GM12875 (cell line): ENCODE data around the gene CHTF8.
A peak's percentile ranks its signal among the peaks of the same experiment; 100 is the strongest.

Experiments used
- H3K4me3 ChIP-seq: one replicate; pipeline ENCODE4 v1.5.1; 2011; ENCODE audit warnings: low read depth, low read length, control low read depth
- TF ChIP-seq, protein P1 (sequence below): IDR thresholded peaks from 2 replicates; pipeline ENCODE4 v1.5.1; 2011; ENCODE audit warnings: low read depth, mild to moderate bottlenecking, control low read depth, inconsistent platforms, low read length, moderate library complexity, borderline replicate concordance; ENCODE audit not compliant: insufficient read depth

The CHTF8 gene, protein sequence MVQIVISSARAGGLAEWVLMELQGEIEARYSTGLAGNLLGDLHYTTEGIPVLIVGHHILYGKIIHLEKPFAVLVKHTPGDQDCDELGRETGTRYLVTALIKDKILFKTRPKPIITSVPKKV

DNA sequence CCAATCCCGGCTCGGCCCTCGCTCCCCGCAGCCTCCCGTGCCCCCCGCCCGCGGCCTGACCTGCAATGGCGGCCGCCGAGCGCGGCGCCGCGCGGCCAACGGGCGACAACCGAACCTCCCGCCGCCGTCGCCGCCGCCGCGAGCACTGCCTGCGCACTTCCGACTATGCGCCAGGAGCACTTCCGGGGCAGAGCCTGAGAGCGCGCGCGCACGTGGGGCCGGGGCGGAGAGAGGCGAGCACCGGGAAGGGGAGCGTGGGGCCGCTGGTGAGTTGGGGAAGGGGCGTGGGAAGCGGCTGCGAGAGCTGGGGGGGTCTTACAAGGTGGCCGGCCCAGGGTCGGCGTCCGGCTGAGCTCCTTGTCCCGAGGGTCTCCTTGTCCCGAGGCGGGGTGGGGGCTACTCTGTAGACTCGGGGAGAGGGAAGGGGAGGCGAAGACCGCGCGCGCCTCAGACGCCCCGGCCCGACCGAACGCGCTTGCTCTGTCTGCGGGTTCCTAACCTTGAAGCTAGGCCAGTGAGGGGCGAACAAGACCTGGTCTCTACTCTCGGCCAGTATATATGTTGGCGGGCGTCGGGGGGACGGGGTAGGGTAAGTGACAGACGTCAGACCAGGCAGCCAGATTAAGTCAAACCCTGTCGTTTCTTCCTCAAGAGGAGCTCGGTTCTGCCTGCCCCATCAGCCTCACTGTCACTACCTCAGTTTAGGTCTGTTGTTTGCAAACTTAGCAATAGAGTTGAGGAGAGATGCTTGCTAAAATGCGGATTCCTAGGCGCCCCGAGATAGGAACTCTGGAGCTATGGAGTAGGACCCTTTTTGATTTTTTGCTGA, at the start of gene CHTF8, which contains the start of gene UTP4:
Gene CHTF8, minus strand, starts transcription at position 165 of the 829 bp plus-strand sequence. CDS start 11,130 bp downstream, outside the sequence.
Gene UTP4, plus strand, starts transcription at position 226 of the 829 bp plus-strand sequence. CDS start 811 bp downstream, outside the sequence.
- peak within 1 kb of the TSS; percentile 90 for H3K4me3 ChIP-seq
- TF ChIP-seq, protein P1, sequence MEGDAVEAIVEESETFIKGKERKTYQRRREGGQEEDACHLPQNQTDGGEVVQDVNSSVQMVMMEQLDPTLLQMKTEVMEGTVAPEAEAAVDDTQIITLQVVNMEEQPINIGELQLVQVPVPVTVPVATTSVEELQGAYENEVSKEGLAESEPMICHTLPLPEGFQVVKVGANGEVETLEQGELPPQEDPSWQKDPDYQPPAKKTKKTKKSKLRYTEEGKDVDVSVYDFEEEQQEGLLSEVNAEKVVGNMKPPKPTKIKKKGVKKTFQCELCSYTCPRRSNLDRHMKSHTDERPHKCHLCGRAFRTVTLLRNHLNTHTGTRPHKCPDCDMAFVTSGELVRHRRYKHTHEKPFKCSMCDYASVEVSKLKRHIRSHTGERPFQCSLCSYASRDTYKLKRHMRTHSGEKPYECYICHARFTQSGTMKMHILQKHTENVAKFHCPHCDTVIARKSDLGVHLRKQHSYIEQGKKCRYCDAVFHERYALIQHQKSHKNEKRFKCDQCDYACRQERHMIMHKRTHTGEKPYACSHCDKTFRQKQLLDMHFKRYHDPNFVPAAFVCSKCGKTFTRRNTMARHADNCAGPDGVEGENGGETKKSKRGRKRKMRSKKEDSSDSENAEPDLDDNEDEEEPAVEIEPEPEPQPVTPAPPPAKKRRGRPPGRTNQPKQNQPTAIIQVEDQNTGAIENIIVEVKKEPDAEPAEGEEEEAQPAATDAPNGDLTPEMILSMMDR, result no peak

DNA sequence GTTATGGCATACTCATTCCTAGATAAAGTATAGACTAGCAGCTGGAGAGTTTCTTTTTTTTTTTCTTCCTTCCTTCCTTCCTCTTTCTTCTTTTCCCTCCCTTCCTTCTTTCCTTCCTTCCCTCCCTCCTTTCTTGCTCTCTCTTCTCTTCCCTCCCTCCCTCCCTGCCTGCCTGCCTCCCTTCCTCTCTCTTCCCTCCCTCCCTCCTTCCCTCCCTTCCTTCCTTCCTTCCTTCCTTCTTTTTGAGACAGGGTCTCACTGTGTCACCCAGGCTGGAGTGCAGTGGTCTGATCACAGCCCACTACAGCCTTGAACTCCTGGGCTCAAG, 47.6 kb upstream of the CHTF8 start:
- TF ChIP-seq, protein P1, result no peak
- H3K4me3 ChIP-seq, result no peak overlapping the region

DNA sequence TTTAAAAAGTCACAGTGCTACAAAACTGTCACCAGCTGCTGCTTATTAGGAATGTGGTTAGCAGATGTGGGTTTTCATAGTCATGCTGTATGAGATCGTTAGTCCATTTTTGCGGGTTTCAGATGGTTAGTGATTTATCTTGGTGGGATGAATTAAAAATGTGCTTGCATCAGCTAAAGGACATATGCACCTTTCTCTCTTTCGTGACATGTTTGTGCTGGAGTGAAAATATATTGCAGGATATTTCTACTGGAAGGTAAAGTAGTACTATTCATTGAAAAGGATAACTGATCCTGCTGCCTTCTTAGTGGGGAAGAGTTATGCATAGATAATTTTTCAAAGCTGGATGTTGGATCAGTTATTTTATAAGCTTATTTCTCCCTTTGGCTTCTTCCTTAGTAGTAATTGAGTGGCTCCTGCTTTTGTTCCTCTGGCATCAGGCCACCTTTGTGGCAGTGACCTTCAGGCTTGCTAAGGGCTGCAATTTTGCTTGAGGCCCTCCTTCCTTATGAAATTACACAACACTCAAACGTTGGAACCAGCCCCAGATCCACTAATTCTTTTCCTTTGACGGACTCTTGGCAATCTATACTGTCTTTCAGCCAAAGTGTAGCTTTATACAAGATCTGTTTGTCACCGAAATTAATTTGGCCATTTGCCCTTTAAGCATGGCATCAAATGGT, 47.1 kb upstream of the CHTF8 start:
- TF ChIP-seq, protein P1, result no peak

DNA sequence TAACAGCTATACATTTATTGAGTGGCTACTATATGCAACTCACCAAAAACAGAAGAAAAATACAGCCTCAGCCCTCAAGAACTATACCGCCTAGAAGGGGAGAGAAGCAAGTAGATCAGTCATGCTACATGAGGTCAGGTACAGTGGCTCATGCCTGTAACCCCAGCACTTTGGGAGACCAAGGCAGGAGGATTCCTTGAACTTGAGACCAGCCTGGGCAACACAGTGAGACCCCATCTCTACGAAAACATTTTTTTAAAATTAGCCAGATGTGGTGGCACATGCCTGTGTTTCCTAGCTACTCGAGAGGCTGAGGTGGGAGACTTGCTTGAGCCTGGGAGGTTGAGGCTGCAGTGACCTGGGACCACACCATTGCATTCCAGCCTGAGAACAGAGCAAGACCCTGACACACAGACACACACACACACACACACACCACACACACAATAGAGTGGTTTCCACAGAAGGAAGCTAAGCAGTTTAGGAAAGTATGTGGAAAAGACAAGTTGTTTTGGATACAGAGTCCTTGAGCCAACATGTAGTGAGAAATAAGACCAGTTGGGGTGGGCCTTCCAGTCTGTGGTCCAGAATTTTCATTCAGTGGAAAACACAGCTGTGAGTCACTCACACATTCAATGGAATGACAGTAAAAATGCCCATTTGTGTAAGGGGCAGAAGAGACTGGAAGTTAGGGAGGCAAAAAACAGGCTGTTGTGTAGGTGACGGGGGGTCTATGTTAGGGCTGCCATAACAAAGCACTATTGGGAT, 43.8 kb upstream of the CHTF8 start:
- TF ChIP-seq, protein P1, result no peak
- H3K4me3 ChIP-seq, result no peak overlapping the region

More for the DNA sequence above, 47.1 kb upstream of the CHTF8 start:
- H3K4me3 ChIP-seq, result no peak overlapping the region

DNA sequence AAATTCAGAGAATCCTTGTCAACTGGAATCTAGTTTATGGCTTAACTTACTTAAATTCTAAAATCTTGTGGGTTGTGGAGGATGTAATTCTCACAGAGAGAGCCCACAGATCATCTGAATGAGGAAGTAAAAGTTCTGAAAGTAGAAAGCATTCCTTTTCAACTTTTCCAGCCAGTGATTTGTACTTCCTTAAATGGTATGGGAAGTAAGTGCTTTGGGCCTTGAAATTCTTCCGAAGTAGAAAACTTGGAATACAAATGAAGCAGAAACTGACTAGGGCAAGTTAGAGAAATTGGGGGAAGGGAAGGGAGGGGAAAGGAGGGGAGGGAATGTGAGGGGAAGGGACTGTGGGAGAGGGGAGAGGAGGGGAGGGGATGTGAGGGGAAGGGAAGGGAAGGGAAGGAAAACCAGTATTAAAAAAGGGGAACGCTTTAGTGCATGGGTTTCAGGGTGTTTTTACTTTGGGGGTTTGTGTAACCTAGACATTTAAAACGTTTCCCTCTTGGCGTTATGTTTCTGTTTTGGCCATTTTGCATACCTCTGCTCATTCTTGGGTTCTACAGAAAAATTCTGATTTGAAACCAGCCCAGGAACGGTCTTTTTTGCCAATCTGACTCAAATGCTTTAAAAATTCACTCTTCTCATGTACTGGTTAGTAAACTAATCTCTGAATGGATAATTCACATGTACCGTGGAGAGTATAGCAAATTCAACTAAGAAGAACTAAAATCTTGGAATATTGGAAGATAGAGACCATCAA, 39.1 kb upstream of the CHTF8 start:
- no peak overlapping the region for H3K4me3 ChIP-seq
- TF ChIP-seq, protein P1, result no peak

DNA sequence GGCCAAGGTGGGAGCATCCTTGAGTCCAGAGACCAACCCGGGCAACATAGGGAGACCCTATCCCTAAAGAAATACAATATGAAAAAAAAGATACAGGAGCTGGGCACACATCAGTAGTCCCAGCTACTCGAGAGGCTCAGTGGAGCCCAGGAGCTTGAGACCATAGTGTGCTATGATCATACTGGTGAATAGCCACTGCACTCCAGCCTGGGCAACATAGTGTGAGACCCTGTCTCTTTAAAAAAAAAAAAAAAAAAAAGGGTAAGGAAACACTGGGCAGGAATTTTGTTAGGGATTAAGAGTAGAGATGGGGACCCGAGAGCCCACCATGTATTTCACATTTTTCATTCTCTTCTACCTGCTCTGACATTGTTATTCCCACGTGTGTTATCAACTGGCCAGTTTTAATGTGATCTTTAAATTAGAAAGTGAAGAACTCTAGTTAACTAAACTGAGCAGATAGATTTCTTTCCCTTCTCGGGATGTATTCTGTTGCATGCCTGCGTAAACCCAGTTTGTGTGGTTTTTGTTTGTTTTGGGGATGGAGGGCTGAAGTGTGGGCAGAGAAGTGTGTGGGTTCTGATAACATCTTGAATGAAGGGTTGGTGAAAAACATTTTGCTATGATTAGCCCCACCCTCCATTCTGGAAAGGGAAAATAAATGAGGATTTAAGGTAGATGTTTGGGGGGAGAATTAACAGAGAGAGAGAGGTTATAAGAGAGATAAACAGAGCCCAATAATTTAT, 37.4 kb upstream of the CHTF8 start:
- TF ChIP-seq, protein P1, result no peak

More for the DNA sequence above, 37.4 kb upstream of the CHTF8 start:
- no peak overlapping the region for H3K4me3 ChIP-seq
